Loucy (cell line): ENCODE results near the gene FITM1.

ENCODE experiments used
- EZH2phosphoT487 ChIP-seq: fragments of 200-600 bp; IDR thresholded peaks from 2 replicates; pipeline ENCODE4 v1.6.1; 2018; ENCODE audit warnings: antibody characterized with exemption, mild to moderate bottlenecking, moderate library complexity, borderline replicate concordance
- TF ChIP-seq, protein P1 (sequence below): fragments of 200-600 bp; sonication (generic); conservative IDR thresholded peaks from 2 replicates; pipeline ENCODE4 v1.5.1; 2014; ENCODE audit warnings: mild to moderate bottlenecking, antibody characterized with exemption, low read length

- TF ChIP-seq, protein P1, sequence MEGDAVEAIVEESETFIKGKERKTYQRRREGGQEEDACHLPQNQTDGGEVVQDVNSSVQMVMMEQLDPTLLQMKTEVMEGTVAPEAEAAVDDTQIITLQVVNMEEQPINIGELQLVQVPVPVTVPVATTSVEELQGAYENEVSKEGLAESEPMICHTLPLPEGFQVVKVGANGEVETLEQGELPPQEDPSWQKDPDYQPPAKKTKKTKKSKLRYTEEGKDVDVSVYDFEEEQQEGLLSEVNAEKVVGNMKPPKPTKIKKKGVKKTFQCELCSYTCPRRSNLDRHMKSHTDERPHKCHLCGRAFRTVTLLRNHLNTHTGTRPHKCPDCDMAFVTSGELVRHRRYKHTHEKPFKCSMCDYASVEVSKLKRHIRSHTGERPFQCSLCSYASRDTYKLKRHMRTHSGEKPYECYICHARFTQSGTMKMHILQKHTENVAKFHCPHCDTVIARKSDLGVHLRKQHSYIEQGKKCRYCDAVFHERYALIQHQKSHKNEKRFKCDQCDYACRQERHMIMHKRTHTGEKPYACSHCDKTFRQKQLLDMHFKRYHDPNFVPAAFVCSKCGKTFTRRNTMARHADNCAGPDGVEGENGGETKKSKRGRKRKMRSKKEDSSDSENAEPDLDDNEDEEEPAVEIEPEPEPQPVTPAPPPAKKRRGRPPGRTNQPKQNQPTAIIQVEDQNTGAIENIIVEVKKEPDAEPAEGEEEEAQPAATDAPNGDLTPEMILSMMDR: no peak
- no peak for TF ChIP-seq EZH2phosphoT487
Measured at GRCh38 chr14:24081739-24082211, 48.7 kb upstream of the FITM1 start.
